GM20431 (cell line): ENCODE measurements around the gene KCNH4.
"Not testable (repeated sequence)": the region's sequence is repeated elsewhere in the genome, so short reads cannot be mapped to it uniquely, and the experiment has no call there.

ENCODE experiments used
- in situ Hi-C: fragments of 300-500 bp; cut with MseI, MboI; formaldehyde crosslinking; loops from one replicate; pipeline ENCODE4 v1.15.0; 2020; ENCODE audit warnings: low sequenced_read_pairs; ENCODE audit not compliant: unreplicated experiment

The KCNH4 gene

GRCh38 chr17:42198897-42199296 lies 18.0 kb upstream of the KCNH4 start:
- in situ Hi-C loops: no loop called here

DNA sequence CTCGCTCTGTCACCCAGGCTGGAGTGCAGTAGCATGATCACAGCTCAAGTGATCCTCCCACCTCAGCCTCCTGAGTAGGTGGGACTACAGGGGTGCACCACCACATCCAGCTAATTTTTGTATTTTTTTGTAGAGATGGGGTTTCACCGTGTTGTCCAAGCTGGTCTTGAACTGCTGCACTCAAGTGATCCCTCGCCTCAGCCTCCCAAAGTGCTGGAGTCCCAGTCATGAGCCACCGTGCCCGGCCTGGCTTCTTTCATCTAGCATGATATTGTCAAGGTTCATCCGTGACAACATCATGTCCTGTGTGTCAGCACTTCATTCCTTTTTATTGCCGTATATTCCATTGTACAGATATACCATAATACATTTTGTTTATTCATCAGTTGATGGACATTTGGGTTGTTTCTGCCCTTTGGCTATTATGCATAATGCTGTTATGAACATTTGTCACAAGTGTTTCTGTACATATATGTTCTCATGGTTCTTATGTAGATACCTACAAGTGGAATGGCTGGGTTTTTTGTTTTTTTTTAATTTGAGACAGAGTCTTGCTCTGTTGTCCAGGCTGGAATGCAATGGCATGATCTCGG lies 16.7 kb upstream of the KCNH4 start:
- in situ Hi-C loops: no loop called here

- in situ Hi-C loops: no loop called here
Observed at GRCh38 chr17:42193969-42194899, 13.3 kb upstream of the KCNH4 start, which contains the start of gene GHDC. Gene GHDC, minus strand, starts transcription at chr17:42194494. Its CDS starts 913 bp downstream, at chr17:42193581.

DNA sequence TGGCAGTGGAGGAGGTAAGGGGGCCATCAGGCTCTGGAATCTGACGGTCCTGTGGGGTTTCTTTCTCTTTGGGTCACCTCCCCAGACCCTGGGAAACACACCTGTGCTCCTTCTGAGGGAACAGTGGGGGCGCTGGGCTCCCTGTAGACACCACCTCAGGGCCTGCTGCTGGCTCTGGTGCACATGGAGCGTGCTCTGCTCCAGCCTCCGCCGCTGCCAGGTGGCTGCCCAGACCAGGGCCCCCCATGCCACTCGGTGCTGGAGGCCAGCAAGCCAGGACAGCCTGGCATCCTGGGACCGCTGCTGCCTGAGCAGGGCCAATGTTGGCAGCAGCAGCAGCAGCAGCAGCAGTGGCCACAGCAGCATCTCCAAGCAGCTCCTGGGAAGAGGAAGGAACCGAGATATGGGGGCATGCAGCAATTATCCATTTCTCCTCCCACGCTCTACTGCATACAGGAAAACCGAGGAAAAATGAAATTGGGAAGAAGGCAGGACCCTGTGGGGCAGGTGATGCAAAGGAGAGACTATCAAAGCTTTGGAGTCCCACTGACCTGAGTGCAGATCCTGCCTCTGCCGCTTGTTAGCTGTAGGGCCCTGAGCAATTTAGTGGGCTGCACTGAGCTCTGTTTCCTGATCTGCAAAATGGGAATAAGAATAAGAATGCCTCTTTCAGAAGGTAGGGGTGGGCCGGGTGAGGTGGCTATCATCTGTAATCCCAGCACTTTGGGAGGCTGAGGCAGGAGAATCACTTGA lies 12.4 kb upstream of the KCNH4 start:
- in situ Hi-C loops: no loop called here

DNA sequence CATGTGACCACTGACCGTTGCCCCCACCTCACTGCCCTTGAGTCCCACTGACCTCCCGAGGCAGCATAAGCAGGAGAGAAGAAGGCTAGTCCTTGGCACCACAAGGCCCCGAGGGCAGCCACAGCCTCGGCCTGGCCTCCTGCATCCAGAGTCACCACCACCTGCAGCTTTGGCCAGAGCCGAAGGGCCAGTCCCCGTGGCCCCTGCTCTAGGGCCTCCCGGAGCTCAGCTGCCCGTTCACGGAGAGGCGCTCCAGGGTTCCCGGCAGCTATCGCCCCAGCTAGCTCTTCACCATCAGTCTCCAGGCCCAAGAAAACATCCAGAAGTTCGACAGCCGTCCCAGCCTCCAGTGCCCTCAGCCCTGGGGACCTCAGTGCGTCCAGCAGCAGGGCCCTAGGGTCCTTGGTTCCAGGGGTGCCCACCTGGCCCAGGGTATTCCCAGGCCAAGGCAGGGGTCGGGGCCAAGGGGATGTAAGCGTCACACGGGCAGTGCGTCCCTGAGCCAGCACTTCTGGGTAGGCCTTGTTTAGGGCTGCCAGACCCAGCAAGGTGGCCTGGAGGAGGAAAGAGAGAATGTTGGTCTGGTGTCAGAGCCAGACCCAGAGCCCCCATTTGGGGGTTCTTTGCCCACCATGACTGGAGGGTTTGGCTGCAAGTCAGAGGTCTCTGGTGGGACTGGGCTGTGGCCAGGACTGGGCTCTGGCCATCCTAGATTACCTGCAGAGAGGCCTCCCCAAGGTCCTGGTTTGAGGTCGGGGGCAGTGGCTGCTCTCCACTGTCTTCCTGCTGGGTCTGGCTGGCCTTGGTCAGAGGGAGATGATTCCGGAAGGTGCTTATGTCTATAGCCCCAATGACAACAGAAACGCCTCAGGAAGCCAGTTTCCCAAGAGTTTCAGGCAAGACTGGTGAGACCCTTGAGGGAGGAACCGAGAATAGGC lies 11.5 kb upstream of the KCNH4 start:
- in situ Hi-C loops: no loop called here

DNA sequence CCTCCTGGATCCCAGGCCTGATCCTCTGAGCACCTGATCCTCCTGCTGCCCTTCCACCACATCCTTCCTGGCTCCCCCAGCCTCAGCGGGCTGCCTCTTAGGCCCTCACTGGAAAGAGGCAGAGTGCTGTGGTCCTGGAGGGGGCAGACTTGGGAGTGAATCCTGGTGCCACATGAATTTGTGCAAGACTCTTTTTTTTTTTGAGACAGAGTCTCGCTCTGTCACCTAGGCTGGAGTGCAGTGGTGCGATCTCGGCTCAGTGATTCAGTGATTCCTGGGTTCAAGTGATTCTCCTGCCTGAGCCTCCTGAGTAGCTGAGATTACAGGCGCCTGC lies 10.3 kb upstream of the KCNH4 start:
- in situ Hi-C loops: no loop called here

DNA sequence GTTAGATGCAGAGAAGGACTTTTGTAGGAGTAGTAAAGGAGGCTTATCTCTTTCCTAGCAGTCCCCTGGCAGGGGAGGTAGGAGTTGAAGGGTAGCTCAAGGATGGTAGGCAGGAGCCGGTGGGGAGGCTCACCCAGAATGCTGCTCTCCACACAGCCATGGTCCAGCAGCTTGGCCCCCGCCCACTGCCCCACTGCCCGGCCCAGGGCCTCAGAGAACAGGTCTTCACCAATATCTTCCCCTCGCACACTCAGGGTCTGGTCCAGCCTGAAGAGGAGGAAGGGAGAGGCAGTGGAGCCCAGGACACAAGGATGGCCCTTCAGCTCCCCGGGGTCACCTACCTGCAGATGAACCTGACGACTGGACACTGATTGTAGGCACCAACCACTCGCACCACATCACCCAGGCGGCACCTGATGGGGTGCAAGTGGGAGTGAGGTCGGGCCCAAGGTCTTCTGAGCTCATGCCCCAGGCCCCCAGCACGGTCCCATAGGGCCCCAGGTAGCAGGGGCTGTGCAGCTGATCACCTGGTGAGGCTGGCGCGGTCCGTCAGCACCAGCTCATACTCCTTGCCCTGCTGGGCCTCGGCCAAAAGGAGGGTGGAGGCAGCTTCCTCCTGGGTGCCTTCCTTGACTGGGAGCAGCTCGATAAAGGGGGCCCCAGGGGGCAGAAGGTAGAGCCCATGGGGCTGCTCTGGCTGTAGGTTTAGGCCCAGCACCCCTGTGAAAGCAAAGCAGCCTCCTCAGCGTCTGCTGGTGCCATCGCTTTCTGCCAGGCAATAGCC lies 9.7 kb upstream of the KCNH4 start:
- in situ Hi-C loops: no loop called here

- in situ Hi-C loops: no loop called here
Observed at GRCh38 chr17:42189651-42189965, 8.7 kb upstream of the KCNH4 start.

DNA sequence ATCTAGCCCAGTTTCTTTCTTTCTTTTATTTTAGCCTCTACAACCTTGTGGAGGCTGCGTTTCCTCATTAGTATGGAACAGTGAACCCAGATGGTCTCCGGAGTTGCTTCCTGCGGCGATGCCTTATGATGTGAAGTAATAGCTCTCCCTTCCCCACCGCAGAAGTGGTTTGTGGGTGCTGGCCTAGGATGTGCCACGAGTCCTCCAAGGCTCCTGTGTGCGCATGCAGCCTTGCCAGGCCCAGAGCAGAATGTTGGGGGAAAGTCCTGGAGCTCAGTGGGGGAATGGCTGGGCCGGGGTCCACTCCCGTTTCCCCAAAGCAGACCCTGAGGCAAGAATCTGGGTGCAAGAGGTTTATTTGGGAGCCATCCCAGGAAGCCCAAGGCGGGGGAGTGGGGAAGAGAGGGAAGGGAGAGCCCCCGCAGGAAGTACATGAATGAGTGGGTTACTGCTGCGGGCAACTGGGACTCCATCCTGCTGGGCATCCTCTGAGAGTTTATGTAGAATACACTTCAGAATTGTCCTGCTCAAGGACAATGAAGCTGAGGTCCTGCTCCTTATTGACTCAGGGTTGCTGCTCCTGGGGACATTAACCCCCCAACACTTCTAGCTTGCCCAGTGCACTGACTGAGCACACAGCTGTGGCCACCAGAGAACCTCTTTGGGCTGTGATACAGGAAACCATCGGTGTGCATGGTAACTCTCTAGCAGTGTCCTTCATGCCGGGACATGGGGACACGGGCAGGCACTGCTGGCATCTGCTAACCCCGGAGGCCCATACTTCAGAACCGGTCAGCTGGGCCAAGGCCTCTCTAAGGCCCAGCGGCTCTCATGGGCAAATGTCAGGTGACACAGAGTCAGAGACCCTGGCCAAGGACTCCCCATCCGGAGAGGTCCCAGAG lies 8.1 kb upstream of the KCNH4 start:
- in situ Hi-C loops: no loop called here

GRCh38 chr17:42187833-42188232 lies 6.9 kb upstream of the KCNH4 start:
- in situ Hi-C loops: no loop called here

DNA sequence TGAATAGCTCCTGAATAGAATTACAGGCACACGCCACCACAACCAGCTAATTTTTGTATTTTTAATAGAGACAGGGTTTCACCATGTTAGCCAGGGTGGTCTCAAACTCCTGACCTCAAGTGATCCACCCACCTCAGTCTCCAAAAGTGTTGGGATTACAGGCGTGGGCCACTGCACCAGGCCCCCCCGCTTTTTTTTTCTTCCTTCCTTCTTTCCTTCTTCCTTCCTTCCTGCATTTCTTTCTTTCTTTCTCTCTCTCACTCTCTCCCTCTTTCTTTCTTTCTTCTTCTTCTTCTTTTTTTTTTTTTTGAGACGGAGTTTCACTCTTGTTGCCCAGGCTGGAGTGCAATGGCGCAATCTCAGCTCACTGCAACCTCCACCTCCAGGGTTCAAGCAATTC lies 5.2 kb upstream of the KCNH4 start:
- in situ Hi-C loops: not testable (repeated sequence)

- in situ Hi-C loops: no loop called here
Observed at GRCh38 chr17:42185621-42185930, 4.6 kb upstream of the KCNH4 start.

- in situ Hi-C loops: no loop called here
Observed at GRCh38 chr17:42184713-42185620, 4.0 kb upstream of the KCNH4 start, which contains the start of gene HCRT. Gene HCRT, minus strand, starts transcription at chr17:42185452. Its CDS starts 87 bp downstream, at chr17:42185365.

DNA sequence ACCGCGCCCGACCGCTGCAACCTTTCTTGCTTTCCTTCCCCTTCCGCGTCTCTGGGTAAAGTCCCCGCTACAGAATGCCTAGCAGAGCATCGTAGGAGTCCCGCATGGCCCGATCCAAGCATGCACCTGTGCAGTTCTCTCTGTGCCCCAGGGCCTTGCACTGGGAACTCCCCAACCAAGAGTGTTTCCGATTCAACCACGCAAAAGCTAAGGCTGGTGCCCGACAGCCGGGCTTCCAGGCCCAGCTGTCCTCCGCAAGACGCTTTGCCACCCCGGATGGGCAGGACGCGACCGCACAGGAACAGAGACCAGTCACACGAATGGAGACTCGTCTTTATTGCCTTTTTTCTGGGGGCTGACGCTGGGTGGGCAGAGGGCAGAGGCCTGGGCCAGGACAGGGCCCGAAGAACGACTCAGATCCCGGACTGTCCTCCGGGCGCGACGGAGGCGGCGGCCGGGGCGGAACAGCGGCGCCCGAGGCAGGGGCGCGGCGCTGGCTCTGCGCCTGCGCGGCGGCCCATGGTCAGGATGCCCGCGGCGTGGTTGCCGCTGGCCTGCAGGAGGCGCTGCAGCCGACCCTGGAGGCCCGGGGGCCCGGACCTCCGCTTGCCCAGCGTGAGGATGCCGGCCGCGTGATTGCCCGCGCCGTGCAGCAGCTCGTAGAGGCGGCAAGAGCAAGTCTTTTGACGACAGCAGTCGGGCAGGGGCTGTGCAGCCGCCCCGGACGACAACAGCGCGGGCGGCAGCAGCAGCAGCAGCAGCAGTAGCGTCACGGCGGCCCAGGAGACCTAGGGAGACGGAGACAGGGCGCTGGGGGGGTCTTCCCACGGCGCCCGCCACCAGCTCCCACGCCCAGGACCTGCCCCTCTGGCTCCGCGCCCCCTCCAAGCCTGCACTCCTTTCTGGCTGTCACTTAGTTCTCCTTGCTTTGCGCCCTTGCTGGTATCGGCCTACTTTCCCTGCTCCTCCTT lies 3.1 kb upstream of the KCNH4 start:
- in situ Hi-C loops: no loop called here

DNA sequence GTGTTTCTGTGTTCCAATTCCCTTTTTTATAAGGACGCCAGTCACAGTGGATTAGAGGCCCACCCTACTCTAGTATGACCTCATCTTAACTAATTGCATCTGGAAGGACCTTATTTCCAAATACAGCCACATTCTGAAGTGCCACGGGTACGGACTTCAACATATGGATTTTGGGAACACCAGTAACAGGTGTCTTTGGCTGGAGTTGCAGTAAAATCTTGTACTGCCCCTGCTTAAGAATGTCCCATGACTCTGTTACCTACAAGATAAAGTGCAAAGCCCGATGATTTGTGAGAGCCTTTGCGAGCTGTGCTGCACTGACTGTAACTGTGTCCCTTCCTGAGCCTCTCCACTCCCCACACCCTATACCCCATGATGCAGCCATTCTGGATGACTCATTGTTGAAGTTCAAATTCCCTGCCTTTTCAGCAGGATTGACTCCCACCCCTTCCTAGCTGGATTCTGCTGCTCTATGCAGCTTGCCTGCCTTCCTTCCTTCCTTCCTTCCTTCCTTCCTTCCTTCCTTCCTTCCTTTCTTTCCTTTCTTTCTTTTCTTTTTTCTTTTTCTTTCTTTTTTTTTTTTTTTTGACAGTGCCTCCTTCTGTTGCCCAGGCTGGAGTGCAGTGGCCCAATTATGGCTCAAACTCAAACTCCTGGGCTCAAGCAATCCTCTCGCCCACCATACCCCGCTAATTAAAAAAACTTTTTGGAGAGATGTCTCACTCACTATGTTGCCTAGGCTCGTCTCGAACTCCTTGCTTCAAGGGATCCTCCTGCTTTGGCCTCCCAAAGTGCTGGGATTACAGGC lies 2.2 kb upstream of the KCNH4 start:
- in situ Hi-C loops: no loop called here

- in situ Hi-C loops: no loop called here
Observed at GRCh38 chr17:42181851-42182207, 887 bp upstream of the KCNH4 start.
